PC-3 (cell line): ENCODE results near the gene CYFIP2. TPM values are rescaled to one million over a fixed set of nuclear protein-coding genes. Genes with fewer than 3 reads are reported as not detected.

Source experiments
- ATAC-seq: fragments of 200-7000 bp; cut with Tn5 transposase; 2 replicates; pipeline ENCODE4 v1.9.1; 2020; ENCODE audit warnings: mild to moderate bottlenecking, moderate library complexity
- BruUV-seq: library from RNA; stranded (reverse); fragments of 400-500 nt; replicated peaks from 2 replicates; lab custom pipeline; 2021; lab: Mats Ljungman, UMichigan
- CTCF ChIA-PET: fragments of 300-600 bp; sonication (Branson Sonifier 250); formaldehyde crosslinking; loops from one replicate; lab custom pipeline; 2022; ENCODE audit warnings: antibody characterized with exemption; lab: Charles Lee
- POLR2A ChIA-PET: fragments of 300-600 bp; sonication (Branson Sonifier 250); formaldehyde crosslinking; loops from one replicate; lab custom pipeline; 2022; ENCODE audit warnings: antibody characterized with exemption; ENCODE audit not compliant: unreplicated experiment; lab: Charles Lee
- DNase-seq: peaks from one replicate; pipeline ENCODE4 v3.0.0-alpha.2; 2015
- H2AFZ ChIP-seq: fragments of 300-600 bp; sonication (generic); 2 replicates; pipeline ENCODE4 v1.6.0; 2016; ENCODE audit warnings: antibody characterized with exemption, low read length
- H3F3A ChIP-seq: fragments of 300-600 bp; sonication (generic); one replicate; pipeline ENCODE4 v1.6.0; 2017; ENCODE audit warnings: antibody characterized with exemption, low read length, control low read depth, mild to moderate bottlenecking; ENCODE audit not compliant: unreplicated experiment
- H3K27ac ChIP-seq: fragments of 300-600 bp; sonication (generic); 2 replicates; pipeline ENCODE4 v1.5.1; 2016; ENCODE audit warnings: mild to moderate bottlenecking, low read length
- H3K27me3 ChIP-seq: fragments of 300-600 bp; sonication (generic); 2 replicates; pipeline ENCODE4 v1.6.1; 2016; ENCODE audit warnings: low read length, mixed read lengths
- H3K36me3 ChIP-seq: fragments of 300-600 bp; sonication (generic); 2 replicates; pipeline ENCODE4 v1.6.1; 2016; ENCODE audit warnings: low read depth, mixed run types, low read length, mixed read lengths
- H3K4me1 ChIP-seq: fragments of 300-600 bp; sonication (generic); 2 replicates; pipeline ENCODE4 v1.5.1; 2016; ENCODE audit warnings: low read length; ENCODE audit not compliant: insufficient read depth
- H3K4me2 ChIP-seq: fragments of 300-600 bp; sonication (generic); 2 replicates; pipeline ENCODE4 v1.6.0; 2016; ENCODE audit warnings: low read length
- H3K4me3 ChIP-seq: fragments of 300-600 bp; sonication (generic); 2 replicates; pipeline ENCODE4 v1.5.1; 2016; ENCODE audit warnings: mild to moderate bottlenecking, low read length, mixed read lengths
- H3K79me2 ChIP-seq: fragments of 300-600 bp; sonication (generic); 2 replicates; pipeline ENCODE4 v1.6.1; 2017; ENCODE audit warnings: low read length, mixed read lengths
- H3K9ac ChIP-seq: fragments of 300-600 bp; sonication (generic); 2 replicates; pipeline ENCODE4 v1.6.0; 2016; ENCODE audit warnings: mild to moderate bottlenecking, low read length
- H3K9me2 ChIP-seq: fragments of 300-600 bp; sonication (generic); replicated peaks from 2 replicates; pipeline ENCODE4 v1.6.1; 2016; ENCODE audit warnings: mixed run types, low read length, mixed read lengths
- H3K9me3 ChIP-seq: fragments of 300-600 bp; sonication (generic); 2 replicates; pipeline ENCODE4 v1.6.1; 2016; ENCODE audit warnings: low read length, mixed read lengths
- H4K20me1 ChIP-seq: fragments of 300-600 bp; sonication (generic); 2 replicates; pipeline ENCODE4 v1.6.1; 2016; ENCODE audit warnings: low read length, mixed read lengths
- EZH2 ChIP-seq: fragments of 300-600 bp; sonication (generic); IDR thresholded peaks from one replicate; pipeline ENCODE4 v1.6.1; 2017; ENCODE audit warnings: antibody characterized with exemption, mild to moderate bottlenecking, low read length; ENCODE audit not compliant: unreplicated experiment
- EZH2phosphoT487 ChIP-seq: fragments of 300-600 bp; sonication (generic); IDR thresholded peaks from 2 replicates; pipeline ENCODE4 v1.6.1; 2018; ENCODE audit warnings: mild to moderate bottlenecking, antibody characterized with exemption, low read length, borderline replicate concordance
- intact Hi-C: fragments of 100-400 bp; cut with micrococcal nuclease; formaldehyde crosslinking; loops from 2 replicates; pipeline ENCODE4 v1.9.0; 2023
- total RNA-seq: library from RNA; depleted of rRNA; stranded (reverse); fragments of >200 nt; gene quantifications from 2 replicates; pipeline ENCODE4 v1.2.3, GENCODE V29; 2014
- TF ChIP-seq, protein P1 (sequence below): fragments of 300-600 bp; sonication (generic); conservative IDR thresholded peaks from 2 replicates; pipeline ENCODE4 v1.5.1; 2017; ENCODE audit warnings: antibody characterized with exemption, low read depth, mild to moderate bottlenecking, low read length

The CYFIP2 gene
- total RNA-seq, 1 experiment from 2014 or later = 36.0 TPM

DNA sequence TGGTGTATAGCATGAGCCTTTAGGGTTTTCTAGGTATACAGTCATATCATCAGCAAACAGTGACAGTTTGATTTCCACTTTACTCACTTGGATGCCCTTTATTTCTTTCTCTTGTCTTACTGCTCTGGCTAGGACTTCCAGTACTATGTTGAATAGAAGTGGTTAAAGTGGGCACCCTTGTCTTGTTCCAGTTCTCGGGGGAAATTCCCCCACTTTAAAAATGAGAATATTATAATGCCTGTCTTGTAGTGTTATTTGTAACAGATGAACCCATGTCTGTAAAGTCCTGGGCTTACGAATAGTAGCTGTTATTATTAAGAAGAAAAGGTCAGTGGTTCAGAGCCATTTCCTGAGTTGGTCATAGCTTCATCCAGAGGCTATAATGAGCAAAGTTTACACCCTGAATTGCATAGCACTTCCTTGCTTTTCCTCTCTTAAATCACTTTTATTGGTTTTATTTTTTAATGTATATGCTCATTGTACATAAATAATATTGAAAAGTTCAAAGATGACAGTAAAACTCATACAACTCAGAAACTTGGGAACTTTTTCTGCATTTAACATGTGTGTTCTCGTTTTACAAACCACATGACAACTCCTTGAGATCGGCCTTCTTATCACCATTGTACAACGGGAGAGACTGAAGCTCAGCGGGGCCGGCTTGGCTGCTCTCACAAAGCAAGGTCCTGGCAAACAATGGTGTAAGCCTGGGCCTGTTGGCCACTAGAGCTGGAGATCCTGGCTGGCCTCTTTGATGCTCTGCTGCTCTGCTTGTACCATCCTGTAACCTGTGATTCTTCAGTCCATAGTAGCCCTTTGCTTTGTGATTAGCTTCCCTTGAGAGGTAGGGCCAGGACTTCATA lies 85.2 kb downstream of the CYFIP2 start:
- DNase-seq (no peak), ATAC-seq (no peak)
- Histone ChIP-seq H3K9me3 (no peaks in the 10 kb centered on the region), H3K9ac (no peak overlapping the region), H3K4me1 (no peaks in the 10 kb centered on the region), H3K4me3 (no peak overlapping the region), H3K36me3 (no peaks in the 10 kb centered on the region), H3K27ac (no peak overlapping the region), H3K27me3 (no peaks in the 10 kb centered on the region), H3F3A (no peaks in the 10 kb centered on the region), H4K20me1 (no peaks in the 10 kb centered on the region), H3K79me2 (no peaks in the 10 kb centered on the region), H2AFZ (no peak overlapping the region), H3K9me2 (no peaks in the 10 kb centered on the region), H3K4me2 (no peak overlapping the region)
- CTCF ChIA-PET = no interaction called here
- no TSS peak for BruUV-seq
- intact Hi-C loops = no loop called here
- POLR2A ChIA-PET = no interaction called here
- no peak for TF ChIP-seq EZH2phosphoT487
- TF ChIP-seq EZH2 = no peak
- TF ChIP-seq, protein P1, sequence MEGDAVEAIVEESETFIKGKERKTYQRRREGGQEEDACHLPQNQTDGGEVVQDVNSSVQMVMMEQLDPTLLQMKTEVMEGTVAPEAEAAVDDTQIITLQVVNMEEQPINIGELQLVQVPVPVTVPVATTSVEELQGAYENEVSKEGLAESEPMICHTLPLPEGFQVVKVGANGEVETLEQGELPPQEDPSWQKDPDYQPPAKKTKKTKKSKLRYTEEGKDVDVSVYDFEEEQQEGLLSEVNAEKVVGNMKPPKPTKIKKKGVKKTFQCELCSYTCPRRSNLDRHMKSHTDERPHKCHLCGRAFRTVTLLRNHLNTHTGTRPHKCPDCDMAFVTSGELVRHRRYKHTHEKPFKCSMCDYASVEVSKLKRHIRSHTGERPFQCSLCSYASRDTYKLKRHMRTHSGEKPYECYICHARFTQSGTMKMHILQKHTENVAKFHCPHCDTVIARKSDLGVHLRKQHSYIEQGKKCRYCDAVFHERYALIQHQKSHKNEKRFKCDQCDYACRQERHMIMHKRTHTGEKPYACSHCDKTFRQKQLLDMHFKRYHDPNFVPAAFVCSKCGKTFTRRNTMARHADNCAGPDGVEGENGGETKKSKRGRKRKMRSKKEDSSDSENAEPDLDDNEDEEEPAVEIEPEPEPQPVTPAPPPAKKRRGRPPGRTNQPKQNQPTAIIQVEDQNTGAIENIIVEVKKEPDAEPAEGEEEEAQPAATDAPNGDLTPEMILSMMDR = no peak

DNA sequence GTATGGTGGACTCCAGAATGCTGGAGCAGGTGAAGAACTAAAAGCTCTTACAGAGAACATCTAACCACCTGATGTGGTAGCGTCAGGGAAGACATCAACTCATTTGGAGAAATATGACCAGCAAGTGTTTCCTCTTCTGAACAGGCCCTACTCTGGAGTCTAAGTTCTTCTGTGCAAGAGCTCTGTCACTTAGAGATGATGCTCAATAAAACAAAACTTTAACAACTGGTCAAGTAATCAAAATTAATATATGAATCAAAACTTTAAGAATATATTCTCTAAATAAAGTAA lies 85.8 kb downstream of the CYFIP2 start:
- Histone ChIP-seq H4K20me1 (no peaks in the 10 kb centered on the region), H3K9ac (no peak overlapping the region), H3F3A (no peaks in the 10 kb centered on the region), H3K4me3 (no peak overlapping the region), H3K27ac (no peak overlapping the region), H3K9me3 (no peaks in the 10 kb centered on the region), H3K4me1 (no peaks in the 10 kb centered on the region), H3K36me3 (no peaks in the 10 kb centered on the region), H3K9me2 (no peaks in the 10 kb centered on the region), H2AFZ (no peak overlapping the region), H3K79me2 (no peaks in the 10 kb centered on the region), H3K4me2 (no peak overlapping the region), H3K27me3 (no peaks in the 10 kb centered on the region)
- ChIA-PET POLR2A (no interaction called here), CTCF (no interaction called here)
- BruUV-seq = no TSS peak
- intact Hi-C loops = no loop called here
- DNase-seq (no peak), ATAC-seq (no peak)
- TF ChIP-seq EZH2phosphoT487 (no peak), EZH2 (no peak)
- TF ChIP-seq, protein P1 = no peak

DNA sequence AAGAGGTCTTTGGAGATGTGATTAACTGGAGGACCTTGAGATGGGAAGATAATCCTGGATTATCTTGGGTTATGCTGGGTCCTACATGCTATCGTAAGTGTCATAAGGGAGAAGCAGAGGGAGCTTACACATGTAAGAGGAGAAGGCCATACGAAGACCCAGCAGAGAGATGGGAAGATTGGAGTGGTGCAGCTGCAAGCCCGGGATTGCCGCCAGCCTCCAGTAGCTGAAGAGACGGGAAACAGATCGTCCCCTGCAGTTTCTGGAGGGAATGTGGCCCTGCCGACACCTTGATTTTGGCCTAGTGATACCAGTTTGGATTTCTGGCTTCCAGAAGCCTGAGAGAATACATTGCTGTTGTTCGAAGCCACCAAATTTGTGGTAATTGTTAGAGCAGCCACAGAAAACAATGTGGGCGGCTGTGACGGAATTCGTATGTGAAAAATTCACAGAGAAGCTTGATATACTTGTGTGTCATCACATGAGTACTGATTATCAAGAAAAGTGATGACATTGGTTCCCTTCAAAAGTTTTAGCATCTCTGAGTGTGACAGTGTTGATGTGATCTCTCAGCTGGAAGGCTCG lies 86.9 kb downstream of the CYFIP2 start:
- no TSS peak for BruUV-seq
- CTCF ChIA-PET = no interaction called here

More for the DNA sequence above, 86.9 kb downstream of the CYFIP2 start:
- no peaks in the 10 kb centered on the region for H3K27me3 ChIP-seq
- H3K9me2 ChIP-seq = no peaks in the 10 kb centered on the region
- H3K79me2 ChIP-seq = no peaks in the 10 kb centered on the region
- H3K36me3 ChIP-seq = no peaks in the 10 kb centered on the region
- no peak for DNase-seq
- H3K4me3 ChIP-seq = no peak overlapping the region
- no peak overlapping the region for H3K4me2 ChIP-seq
- POLR2A ChIA-PET = no interaction called here
- H3K27ac ChIP-seq = no peak overlapping the region
- no peaks in the 10 kb centered on the region for H4K20me1 ChIP-seq
- no peaks in the 10 kb centered on the region for H3F3A ChIP-seq
- H2AFZ ChIP-seq = no peak overlapping the region
- no peaks in the 10 kb centered on the region for H3K9me3 ChIP-seq
- H3K9ac ChIP-seq = no peak overlapping the region
- TF ChIP-seq, protein P1 = no peak
- TF ChIP-seq EZH2phosphoT487 = no peak
- TF ChIP-seq EZH2 = no peak
- no peak for ATAC-seq
- intact Hi-C loops = no loop called here
- H3K4me1 ChIP-seq = no peaks in the 10 kb centered on the region
